ENCODE data around the gene ADCY4. TPM values are rescaled to one million over a fixed set of nuclear protein-coding genes. Genes with fewer than 3 reads are reported as not detected.
A peak's percentile ranks its signal among the peaks of the same experiment; 100 is the strongest.

ADCY4 gene
- total RNA-seq, 1 donor from 2014 or later: 0.46 TPM

- Mint-ChIP-seq H3K36me3 (ENCODE audit: insufficient read depth) (no peaks in the 10 kb centered on the region), H3K27me3 (peaks cover 46% of the 10 kb centered on the region), H3K4me1 (ENCODE audit: low read depth) (no peaks in the 10 kb centered on the region), H3K27ac (no peak overlapping the region), H3K9me3 (ENCODE audit: low read depth) (no peaks in the 10 kb centered on the region), H3K4me3 (ENCODE audit: low read depth) (no peak overlapping the region)
- DNase-seq (ENCODE audit: low spot score, unreplicated experiment): no peak
- no peak for TF ChIP-seq CTCF (IDR thresholded peaks at IDR 0.05; ENCODE audit: unreplicated experiment)
Measured at GRCh38 chr14:24316597-24316950, 18.3 kb downstream of the ADCY4 start.

DNA sequence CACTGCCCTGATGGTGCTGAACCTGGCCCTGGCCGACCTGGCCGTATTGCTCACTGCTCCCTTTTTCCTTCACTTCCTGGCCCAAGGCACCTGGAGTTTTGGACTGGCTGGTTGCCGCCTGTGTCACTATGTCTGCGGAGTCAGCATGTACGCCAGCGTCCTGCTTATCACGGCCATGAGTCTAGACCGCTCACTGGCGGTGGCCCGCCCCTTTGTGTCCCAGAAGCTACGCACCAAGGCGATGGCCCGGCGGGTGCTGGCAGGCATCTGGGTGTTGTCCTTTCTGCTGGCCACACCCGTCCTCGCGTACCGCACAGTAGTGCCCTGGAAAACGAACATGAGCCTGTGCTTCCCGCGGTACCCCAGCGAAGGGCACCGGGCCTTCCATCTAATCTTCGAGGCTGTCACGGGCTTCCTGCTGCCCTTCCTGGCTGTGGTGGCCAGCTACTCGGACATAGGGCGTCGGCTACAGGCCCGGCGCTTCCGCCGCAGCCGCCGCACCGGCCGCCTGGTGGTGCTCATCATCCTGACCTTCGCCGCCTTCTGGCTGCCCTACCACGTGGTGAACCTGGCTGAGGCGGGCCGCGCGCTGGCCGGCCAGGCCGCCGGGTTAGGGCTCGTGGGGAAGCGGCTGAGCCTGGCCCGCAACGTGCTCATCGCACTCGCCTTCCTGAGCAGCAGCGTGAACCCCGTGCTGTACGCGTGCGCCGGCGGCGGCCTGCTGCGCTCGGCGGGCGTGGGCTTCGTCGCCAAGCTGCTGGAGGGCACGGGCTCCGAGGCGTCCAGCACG is 18.9 kb downstream of the ADCY4 start:
- no peak for DNase-seq (ENCODE audit: low spot score, unreplicated experiment)
- peak; percentile 13 for TF ChIP-seq CTCF (IDR thresholded peaks at IDR 0.05; ENCODE audit: unreplicated experiment)
- Mint-ChIP-seq H3K27ac (no peak overlapping the region), H3K4me3 (ENCODE audit: low read depth) (no peak overlapping the region), H3K36me3 (ENCODE audit: insufficient read depth) (no peaks in the 10 kb centered on the region), H3K27me3 (peaks cover 45% of the 10 kb centered on the region), H3K4me1 (ENCODE audit: low read depth) (no peaks in the 10 kb centered on the region), H3K9me3 (ENCODE audit: low read depth) (no peaks in the 10 kb centered on the region)

GRCh38 chr14:24315243-24315806 is 19.5 kb downstream of the ADCY4 start:
- Mint-ChIP-seq H3K4me3 (ENCODE audit: low read depth) (no peak overlapping the region), H3K27me3 (peaks cover 44% of the 10 kb centered on the region)
- TF ChIP-seq CTCF (IDR thresholded peaks at IDR 0.05; ENCODE audit: unreplicated experiment): no peak

GRCh38 chr14:24314377-24315193 is 20.3 kb downstream of the ADCY4 start:
- Mint-ChIP-seq H3K4me3 (ENCODE audit: low read depth) (no peak overlapping the region), H3K36me3 (ENCODE audit: insufficient read depth) (no peaks in the 10 kb centered on the region), H3K4me1 (ENCODE audit: low read depth) (no peaks in the 10 kb centered on the region), H3K27ac (no peak overlapping the region), H3K27me3 (peaks cover 36% of the 10 kb centered on the region), H3K9me3 (ENCODE audit: low read depth) (no peaks in the 10 kb centered on the region)
- TF ChIP-seq CTCF (IDR thresholded peaks at IDR 0.05; ENCODE audit: unreplicated experiment): no peak
- DNase-seq (ENCODE audit: low spot score, unreplicated experiment): no peak

More at GRCh38 chr14:24315243-24315806, 19.5 kb downstream of the ADCY4 start:
- Mint-ChIP-seq H3K27ac (no peak overlapping the region), H3K9me3 (ENCODE audit: low read depth) (no peaks in the 10 kb centered on the region), H3K36me3 (ENCODE audit: insufficient read depth) (no peaks in the 10 kb centered on the region), H3K4me1 (ENCODE audit: low read depth) (no peaks in the 10 kb centered on the region)
- DNase-seq (ENCODE audit: low spot score, unreplicated experiment): no peak

GRCh38 chr14:24313913-24314312 is 21.0 kb downstream of the ADCY4 start:
- Mint-ChIP-seq H3K27me3 (peaks cover 29% of the 10 kb centered on the region), H3K27ac (no peak overlapping the region), H3K4me3 (ENCODE audit: low read depth) (no peak overlapping the region), H3K36me3 (ENCODE audit: insufficient read depth) (no peaks in the 10 kb centered on the region), H3K4me1 (ENCODE audit: low read depth) (no peaks in the 10 kb centered on the region), H3K9me3 (ENCODE audit: low read depth) (no peaks in the 10 kb centered on the region)
- DNase-seq (ENCODE audit: low spot score, unreplicated experiment): no peak
- no peak for TF ChIP-seq CTCF (IDR thresholded peaks at IDR 0.05; ENCODE audit: unreplicated experiment)
